GM21619 (cell line): ENCODE data around the gene TSPAN33.
A peak's percentile ranks its signal among the peaks of the same experiment; 100 is the strongest.
"Not testable (repeated sequence)": the region's sequence is repeated elsewhere in the genome, so short reads cannot be mapped to it uniquely, and the experiment has no call there.

Experiments used
- ATAC-seq: cut with Tn5 transposase; IDR thresholded peaks from one replicate; pipeline ENCODE4 v1.9.1; 2021; ENCODE audit not compliant: unreplicated experiment

TSPAN33 gene

GRCh38 chr7:129169686-129170440 is 25.4 kb downstream of the TSPAN33 start:
- ATAC-seq: peak; percentile 58

GRCh38 chr7:129170441-129171021 is 26.0 kb downstream of the TSPAN33 start:
- ATAC-seq: no peak

- ATAC-seq: not testable (repeated sequence)
Measured at GRCh38 chr7:129173861-129174260, 29.4 kb downstream of the TSPAN33 start.

- ATAC-seq: no peak
Measured at GRCh38 chr7:129176916-129177710, 32.6 kb downstream of the TSPAN33 start.

GRCh38 chr7:129184981-129185670 is 40.6 kb downstream of the TSPAN33 start:
- ATAC-seq: no peak

DNA sequence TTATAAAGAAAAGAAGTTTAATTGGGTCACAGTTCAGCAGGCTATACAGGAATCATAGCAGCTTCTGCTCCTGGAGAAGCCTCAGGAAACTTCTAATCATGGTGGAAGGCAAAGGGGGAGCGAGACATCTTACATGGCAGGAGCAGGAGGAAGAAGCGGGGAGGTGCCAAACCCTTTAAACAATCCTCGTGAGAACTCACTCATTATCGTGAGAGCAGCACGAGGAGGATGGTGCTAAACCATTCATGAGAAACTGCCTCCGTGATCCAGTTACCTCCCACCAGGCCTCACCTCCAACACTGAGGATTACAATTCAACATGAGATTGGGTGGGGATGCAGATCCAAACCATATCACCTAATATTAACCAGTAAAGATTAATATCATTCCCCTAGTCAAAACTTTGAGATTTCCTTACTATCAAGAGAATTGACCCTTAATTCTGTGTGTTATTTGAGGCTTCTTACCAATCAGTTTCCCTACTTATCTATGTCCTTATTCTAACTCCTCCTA is 42.3 kb downstream of the TSPAN33 start:
- ATAC-seq: no peak

DNA sequence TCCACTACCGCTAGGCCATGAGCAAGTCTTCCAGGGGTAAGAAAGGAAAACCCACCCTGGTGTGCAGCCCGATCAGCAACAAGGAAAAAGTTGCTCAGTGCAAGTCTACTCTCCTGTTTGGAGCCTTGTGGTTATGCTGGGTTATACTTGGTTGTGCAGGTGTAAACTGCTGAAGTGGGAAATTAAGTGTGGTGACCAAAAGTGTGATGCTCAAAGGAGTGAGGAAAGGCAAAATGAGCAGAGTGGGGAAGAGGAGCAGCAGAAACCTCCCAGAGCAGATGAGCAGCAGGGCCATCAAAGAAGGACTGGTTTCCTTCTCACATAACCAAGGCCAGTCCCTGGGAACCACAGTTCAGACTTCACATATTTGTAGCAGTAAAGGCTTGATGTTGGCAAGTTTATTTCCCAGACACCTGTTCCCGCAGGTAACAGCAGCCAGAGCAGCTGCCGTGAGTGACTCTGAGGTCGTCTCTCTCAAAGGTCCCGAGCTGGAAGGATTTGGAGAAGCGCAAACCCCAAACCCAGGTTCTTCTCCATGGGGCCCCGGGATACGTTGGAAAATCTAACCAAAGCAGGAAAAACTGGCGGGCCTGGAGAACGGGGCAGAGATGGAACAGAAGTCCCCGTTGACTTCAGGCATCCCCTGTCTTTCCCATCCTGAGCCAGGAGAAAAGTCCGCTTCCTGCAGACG is 43.3 kb downstream of the TSPAN33 start:
- ATAC-seq: no peak

DNA sequence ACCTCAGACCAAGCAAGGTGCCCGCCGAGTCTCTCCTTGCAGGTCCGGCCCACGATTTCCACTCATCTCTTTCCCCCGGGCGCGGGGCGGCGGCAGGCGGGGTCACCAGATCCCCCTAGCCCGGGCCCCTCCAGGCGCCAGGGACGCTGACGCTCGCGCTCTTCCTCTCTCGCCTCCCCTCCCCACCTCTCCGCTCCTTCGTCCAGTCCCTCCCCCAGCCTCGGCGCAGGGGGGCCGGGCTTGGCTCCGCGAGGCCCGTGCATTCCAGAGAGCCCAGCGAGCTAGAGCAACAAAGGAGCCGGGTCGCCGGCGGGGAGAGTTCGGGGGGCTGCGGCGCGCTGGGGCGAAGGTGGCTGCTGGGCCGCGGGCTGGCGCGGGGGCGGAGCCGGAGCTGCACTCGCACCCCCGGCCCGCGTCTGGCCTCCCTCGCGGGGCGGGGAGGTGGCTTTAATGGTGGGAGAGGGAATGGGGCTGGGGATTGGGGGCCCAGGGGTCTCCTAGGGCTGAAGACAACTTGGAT is 43.9 kb downstream of the TSPAN33 start, which contains the start of gene SMO:
TSS of gene SMO (plus strand) at position 262 of the 520 bp plus-strand sequence. CDS start 519 bp downstream, outside the sequence.
- no peak for ATAC-seq

GRCh38 chr7:129188892-129189660 is 44.6 kb downstream of the TSPAN33 start:
- no peak for ATAC-seq

DNA sequence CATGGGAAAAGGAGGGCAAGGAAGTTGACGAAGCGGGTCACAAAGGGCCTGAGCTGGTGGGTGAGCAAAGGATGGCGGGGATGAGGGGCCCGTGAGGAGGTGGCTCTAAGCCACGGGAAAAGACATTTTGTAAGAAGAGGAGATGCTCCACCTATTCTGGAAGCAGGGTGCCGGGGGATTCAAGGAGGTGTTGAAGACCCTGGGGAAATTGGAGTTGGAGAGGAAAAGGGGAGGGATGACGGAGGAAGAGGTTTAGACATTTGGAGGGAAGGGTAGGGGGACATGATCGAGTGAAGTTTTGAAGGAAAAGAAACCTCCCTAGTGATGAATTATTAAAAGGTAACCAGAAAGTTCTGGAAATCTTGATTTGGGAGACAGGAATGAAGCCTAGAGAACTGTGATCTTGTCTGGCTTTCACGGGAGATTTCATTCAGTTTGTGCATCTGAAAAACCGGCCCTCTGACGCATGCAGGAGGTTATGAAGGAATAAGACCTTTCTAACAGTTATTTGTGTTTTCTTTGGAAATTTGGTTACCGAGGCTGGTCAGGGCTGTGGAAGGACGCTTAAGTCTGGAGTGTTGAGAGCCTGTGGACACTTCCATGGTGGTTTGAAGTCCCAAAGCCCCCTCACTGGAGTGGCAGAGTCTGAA is 45.3 kb downstream of the TSPAN33 start:
- ATAC-seq: no peak

DNA sequence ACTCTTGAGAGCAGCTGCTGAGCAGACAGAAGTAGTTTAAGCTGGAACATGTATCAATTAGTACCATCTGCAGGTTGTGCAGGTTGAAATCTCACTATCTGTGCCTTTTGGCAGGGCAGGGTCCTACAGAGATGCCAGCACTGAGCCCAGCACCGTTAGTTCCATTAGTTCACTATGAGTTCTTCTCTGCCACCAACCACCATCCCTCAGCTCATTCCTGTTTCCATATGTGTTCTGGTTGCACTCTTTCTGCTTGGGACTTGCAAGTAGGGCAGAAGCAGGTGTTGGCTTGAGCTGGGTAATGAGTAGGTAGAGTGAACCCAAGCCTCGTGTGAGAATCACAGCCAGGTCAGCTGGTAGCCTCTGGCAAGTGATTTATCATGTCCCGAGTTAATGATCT is 46.8 kb downstream of the TSPAN33 start:
- no peak for ATAC-seq

DNA sequence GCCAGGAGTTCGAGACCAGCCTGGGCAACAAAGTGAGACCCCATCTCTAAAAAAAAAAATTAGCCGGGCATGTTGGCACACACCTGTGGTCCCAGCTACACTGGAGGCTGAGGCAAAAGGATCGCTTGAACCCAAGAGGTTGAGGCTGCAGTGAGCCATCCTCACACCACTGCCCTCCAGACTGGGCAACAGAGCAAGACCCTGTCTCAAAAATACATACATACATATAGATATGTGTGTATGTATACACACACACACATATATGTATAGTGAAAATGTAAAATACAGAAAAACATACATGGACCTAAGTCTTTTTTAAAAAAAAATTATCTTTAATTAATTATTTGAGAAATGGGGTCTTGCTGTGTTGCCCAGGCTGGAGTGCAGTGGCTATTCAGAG is 49.4 kb downstream of the TSPAN33 start:
- ATAC-seq: no peak

- no peak for ATAC-seq
Measured at GRCh38 chr7:129197771-129198170, 53.3 kb downstream of the TSPAN33 start.

DNA sequence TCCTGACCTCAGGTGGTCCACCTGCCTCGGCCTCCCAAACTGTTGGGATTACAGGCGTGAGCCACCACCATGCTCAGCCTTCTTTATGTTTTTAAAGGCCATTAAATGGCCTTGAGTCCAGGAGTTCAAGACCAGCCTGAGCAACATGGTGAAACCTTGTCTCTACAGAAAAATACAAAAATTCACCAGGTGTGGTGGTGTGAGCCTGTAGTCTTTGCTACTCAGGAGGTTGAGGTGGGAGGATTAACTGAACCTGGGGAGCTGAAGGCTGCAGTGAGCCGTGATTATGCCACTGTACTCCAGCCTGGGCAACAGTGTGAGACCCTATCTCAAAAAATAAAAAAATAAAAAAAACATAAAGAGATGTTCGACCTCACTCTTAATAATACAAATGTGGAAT is 54.9 kb downstream of the TSPAN33 start:
- ATAC-seq: no peak

GRCh38 chr7:129202058-129202777 is 57.7 kb downstream of the TSPAN33 start:
- no peak for ATAC-seq

GRCh38 chr7:129203050-129203741 is 58.7 kb downstream of the TSPAN33 start:
- no peak for ATAC-seq

GRCh38 chr7:129205126-129205818 is 60.8 kb downstream of the TSPAN33 start:
- no peak for ATAC-seq
